NCI-H2171 treated with DMSO at 0.1 percent for 48 hours (cell line): ENCODE results near the gene PEAK1.
"Not testable (repeated sequence)": the region's sequence is repeated elsewhere in the genome, so short reads cannot be mapped to it uniquely, and the experiment has no call there.

Source experiments
- DNase-seq: peaks from one replicate; lab custom pipeline; 2025; lab: John Stamatoyannopoulos, UW

Gene PEAK1

DNA sequence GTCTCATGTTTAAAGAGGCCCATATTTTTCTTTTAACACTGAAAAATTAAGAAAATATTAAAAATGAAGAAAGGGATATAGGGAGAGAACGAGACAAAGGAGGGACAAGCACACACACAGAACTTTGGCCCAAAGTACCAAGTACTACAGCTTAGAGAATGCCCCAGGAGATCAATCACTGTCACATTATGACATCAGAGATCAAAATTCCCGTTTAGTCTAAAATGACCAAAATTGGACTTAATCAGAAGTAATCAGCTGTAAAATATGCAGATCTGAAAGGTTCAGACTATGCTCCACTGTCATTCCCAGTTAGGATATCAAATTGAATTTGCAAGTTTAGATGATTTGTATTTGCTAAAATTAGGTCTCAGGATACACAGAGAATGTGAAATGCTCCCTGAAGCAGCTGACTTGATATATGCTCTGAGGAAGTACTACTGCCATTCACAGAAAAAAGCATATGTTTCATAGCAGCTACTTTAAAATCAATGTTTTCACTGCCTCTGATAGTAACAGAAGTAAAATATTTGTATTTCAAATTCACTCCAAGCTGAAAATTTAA is 123.0 kb downstream of the PEAK1 start:
- no peak for DNase-seq

GRCh38 chr15:77295446-77295845 is 124.5 kb downstream of the PEAK1 start:
- DNase-seq: no peak

DNA sequence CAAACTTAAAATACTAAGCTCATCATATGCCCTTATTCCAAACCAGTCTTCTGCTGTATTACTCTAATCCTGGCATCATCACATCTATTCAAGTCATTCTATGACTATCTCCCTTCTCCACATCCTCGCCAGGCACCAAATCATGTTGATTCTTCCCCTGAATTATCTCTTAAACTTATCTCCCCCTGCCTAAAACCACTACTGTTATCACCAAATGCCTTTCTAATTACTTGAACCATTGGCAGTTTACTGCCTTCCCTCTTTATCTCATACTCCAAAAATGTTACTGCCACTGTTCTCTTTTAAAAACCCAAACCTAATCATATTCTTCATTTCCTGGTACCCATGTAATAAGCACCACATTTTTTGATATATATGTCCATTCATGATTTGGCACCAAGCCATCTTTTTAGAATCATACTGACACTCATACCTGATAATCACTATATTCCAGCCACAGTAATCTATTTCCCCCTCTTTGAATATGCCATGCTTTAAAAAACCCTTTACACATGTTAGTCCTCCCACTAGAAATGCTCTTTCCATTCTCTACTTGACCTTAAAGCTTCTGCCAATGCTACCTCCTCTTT is 126.8 kb downstream of the PEAK1 start:
- no peak for DNase-seq

GRCh38 chr15:77291107-77291506 is 128.8 kb downstream of the PEAK1 start:
- no peak for DNase-seq

DNA sequence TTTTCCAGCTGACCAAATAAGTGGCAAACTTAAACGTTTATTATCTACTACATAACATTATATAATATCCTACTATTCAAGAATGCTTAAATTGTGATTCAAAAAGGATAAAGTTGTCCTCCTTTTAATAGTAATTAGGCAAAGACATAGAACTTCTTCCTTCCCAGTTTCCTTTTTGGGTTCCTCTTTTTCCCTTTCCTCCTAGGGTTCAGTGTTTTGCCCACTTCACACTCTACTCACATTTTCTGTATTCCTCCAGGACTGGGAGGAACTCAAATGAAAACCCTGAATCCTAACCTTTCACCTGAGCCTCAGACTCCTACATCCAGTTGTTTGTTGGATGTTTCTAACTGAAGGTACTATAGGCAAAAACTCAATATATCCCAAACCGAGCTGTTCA is 132.5 kb downstream of the PEAK1 start:
- no peak for DNase-seq

GRCh38 chr15:77285057-77285997 is 134.6 kb downstream of the PEAK1 start:
- DNase-seq: no peak

GRCh38 chr15:77282333-77282732 is 137.6 kb downstream of the PEAK1 start:
- no peak for DNase-seq

- no peak for DNase-seq
These were observed 143.0 kb downstream of the PEAK1 start for GRCh38 chr15:77276943-77277342.

GRCh38 chr15:77276096-77276495 is 143.8 kb downstream of the PEAK1 start:
- no peak for DNase-seq

GRCh38 chr15:77273136-77273535 is 146.8 kb downstream of the PEAK1 start:
- DNase-seq: not testable (repeated sequence)

- no peak for DNase-seq
These were observed 153.1 kb downstream of the PEAK1 start for GRCh38 chr15:77266708-77267386.

DNA sequence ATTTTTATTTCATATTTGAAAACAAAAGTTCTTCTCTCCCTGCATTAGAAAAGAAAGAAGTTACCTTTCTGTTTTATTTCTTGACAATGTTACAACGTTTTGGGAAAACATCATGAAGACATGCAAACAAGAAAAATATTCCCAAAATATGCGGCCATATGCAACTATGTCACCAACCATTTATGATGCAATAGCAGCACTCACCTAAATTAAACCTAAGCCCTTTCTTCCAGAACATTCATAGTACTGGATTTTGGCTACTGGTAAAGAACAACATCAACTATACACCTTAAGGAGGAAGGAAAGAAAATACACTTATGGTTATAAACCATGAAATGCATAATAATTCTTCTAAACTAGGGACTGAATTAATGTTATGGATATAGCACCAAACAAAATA is 164.5 kb downstream of the PEAK1 start:
- DNase-seq: no peak

DNA sequence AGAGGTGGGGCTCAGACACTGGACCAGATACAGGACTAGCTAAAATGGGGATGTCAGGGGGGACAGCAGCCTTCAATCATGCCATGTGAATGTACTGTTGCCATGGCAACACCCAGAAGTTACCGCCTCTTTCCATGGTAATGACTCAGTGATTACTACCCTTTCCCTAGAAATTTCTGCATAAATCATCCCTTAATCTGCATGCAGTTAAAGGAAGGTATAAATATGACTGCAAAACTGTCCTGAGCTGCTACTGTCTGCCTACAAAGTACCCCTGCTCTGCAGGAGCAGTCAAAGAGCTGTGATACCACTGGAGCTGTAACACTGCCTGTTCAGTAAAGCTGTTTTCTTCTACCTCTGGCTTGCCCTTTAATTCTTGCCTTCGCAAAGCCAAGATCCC is 168.2 kb downstream of the PEAK1 start:
- DNase-seq: no peak

DNA sequence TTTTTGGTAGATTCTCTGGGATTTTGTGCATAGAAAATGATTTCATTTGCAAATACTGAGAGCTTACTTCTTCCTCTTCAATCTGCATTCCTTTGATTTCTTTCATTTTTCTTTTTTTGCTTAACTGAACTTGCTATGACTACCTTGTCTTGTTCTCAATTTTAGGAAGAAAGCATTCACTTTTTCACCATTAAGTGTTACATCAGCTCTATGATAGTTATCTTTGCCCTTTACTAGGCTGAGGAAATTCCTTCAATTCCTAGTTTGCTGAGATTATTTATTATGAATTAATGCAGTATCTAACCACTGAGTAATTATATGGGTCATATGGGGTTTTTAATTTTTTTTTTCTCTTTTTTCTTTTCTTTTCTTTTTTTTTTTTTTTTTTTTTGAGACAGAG is 172.8 kb downstream of the PEAK1 start:
- no peak for DNase-seq

DNA sequence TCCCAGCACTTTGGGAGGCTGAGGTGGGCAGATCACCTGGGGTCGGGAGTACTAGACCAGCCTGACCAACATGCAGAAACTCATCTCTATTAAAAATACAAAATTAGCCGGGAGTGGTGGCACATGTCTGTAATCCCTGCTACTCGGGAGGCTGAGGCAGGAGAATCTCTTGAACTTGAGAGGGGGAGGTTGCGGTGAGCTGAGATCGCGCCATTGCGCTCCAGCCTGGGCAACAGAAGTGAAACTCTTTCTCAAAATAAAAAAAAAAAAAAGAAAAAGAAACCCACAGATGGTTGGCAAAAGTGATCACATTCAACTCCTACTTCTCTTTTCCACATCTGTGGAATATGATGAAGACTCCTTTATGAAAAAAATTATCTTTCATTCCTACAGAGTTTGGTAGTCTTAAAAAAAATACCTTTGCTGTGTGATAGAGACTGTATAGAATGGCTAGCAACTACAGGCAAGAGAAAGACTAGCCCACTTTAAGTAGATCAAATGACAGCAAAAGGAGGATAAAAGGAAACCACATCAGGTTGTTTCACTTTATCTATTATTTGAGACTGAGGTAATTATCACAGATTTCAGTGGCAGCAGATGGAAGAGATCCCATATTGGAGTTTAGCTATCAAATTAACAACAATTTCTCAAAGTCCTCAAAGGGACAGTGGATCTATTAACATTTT is 176.0 kb downstream of the PEAK1 start:
- DNase-seq: peak; percentile 47

- no peak for DNase-seq
These were observed 176.8 kb downstream of the PEAK1 start for GRCh38 chr15:77243135-77243534.

DNA sequence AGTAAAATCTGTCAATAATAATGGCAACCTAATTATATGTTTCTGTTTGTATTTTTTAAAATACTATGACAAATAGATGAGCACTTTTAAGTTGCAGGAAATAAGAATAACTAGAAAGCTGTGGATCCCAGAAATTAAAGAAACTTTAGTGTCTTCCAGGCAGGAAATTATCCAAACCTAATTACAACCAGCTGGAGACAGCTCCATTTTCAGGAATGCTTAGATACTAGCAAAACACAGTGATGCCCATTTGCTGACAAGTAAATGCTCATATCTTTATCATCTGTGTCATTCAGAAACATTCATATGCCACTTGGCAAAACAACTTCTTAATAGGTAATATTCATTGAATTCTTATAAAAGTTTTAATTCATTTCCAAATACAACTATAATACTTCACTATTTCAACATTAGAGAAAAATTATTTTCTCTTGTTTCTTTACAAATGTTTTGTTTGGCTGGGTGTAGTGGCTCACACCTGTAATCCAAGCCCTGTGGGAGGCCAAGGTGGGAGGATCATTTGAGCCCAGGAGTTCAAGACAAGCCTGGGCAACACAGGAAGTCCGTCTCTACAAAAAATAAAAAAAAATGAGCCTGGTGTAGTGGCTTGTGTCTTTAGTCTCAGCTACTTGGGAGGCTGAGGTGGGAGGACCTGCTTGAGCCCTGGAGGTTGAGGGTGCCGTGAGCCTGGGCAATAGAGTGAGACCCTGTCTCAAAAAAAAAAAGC is 179.9 kb downstream of the PEAK1 start:
- peak; percentile 52 for DNase-seq

- no peak for DNase-seq
These were observed 184.3 kb downstream of the PEAK1 start for GRCh38 chr15:77235566-77235965.

- no peak for DNase-seq
These were observed 191.1 kb downstream of the PEAK1 start for GRCh38 chr15:77228828-77229227.

DNA sequence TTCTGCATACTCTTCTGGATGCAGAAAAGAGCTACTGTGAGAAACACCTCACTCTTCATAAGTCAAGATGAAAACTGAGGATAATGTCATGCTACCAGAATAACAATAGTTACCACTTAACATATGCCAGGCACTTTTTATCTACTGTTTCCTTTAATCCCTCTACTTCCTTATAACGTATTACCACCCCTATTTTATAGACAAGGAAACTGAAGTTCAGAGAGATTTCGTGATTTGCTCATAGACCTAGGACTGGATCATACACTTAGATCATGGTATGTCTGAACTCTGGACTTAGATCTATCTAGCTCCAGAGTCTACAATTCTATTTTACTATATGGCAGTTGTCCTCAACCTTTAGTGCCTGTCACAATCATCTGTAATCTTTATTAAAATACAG is 193.3 kb downstream of the PEAK1 start:
- DNase-seq: no peak

DNA sequence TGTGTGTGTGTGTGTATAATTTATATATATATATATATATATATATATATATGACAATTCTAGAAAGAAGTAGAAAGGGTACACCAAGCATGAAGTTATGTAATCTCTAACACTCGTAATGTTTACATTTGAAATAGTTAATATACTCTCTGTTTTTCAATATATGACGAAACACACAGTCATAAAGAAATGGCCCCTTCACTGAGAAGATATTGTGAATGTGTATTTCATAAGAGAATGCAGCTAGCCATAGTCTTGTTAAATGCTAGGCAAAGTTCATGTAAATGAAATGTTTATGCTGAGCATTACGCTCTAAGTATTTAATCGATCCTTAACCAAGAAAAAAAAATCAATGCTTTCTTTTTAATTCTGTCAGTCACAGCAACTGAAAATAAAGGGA is 194.3 kb downstream of the PEAK1 start:
- no peak for DNase-seq
